PC-3 (cell line): ENCODE data around the gene VWA2.

Experiments
- EZH2 ChIP-seq: fragments of 300-600 bp; sonication (generic); IDR thresholded peaks from one replicate; pipeline ENCODE4 v1.6.1; 2017; ENCODE audit warnings: antibody characterized with exemption, mild to moderate bottlenecking, low read length; ENCODE audit not compliant: unreplicated experiment
- EZH2phosphoT487 ChIP-seq: fragments of 300-600 bp; sonication (generic); IDR thresholded peaks from 2 replicates; pipeline ENCODE4 v1.6.1; 2018; ENCODE audit warnings: mild to moderate bottlenecking, antibody characterized with exemption, low read length, borderline replicate concordance
- TF ChIP-seq, protein P1 (sequence below): fragments of 300-600 bp; sonication (generic); conservative IDR thresholded peaks from 2 replicates; pipeline ENCODE4 v1.5.1; 2017; ENCODE audit warnings: antibody characterized with exemption, low read depth, mild to moderate bottlenecking, low read length

DNA sequence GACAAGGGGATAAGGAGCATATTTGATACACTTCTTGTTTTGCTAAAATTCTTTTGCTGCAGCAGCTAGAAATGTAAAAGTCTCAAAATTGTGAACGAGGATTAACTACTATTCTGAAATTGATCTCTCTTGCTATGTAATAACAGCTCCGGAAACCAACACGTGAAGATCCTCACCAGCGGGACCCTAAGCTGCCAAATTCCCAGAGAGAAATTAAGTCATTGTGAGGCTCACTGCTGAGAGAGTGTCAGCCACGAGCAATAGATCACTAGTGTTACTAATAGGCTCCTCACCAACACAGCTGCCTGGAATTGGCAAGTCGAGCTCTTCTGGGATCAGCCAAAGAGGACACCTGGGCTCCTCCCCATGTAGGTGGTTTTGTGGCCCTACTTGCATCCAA, 5.6 kb upstream of the VWA2 start:
- TF ChIP-seq, protein P1, sequence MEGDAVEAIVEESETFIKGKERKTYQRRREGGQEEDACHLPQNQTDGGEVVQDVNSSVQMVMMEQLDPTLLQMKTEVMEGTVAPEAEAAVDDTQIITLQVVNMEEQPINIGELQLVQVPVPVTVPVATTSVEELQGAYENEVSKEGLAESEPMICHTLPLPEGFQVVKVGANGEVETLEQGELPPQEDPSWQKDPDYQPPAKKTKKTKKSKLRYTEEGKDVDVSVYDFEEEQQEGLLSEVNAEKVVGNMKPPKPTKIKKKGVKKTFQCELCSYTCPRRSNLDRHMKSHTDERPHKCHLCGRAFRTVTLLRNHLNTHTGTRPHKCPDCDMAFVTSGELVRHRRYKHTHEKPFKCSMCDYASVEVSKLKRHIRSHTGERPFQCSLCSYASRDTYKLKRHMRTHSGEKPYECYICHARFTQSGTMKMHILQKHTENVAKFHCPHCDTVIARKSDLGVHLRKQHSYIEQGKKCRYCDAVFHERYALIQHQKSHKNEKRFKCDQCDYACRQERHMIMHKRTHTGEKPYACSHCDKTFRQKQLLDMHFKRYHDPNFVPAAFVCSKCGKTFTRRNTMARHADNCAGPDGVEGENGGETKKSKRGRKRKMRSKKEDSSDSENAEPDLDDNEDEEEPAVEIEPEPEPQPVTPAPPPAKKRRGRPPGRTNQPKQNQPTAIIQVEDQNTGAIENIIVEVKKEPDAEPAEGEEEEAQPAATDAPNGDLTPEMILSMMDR, result no peak
- TF ChIP-seq EZH2phosphoT487 (no peak), EZH2 (no peak)
